SK-N-SH (cell line): ENCODE measurements around the gene UBR1. TPM values are rescaled to one million over a fixed set of nuclear protein-coding genes. Genes with fewer than 3 reads are reported as not detected.

Experiments
- CTCF ChIA-PET: fragments of 300-600, 350-600 bp; formaldehyde crosslinking; extraction: SDS; loops from one replicate; lab custom pipeline; 2021; lab: Yijun Ruan, JAX
- POLR2A ChIA-PET: fragments of 350-600 bp; sonication (Branson Sonifier 250); formaldehyde crosslinking; extraction: SDS; loops from one replicate; lab custom pipeline; 2020; ENCODE audit warnings: antibody characterized with exemption, inconsistent platforms; lab: Yijun Ruan, JAX
- DNase-seq: peaks from one replicate; pipeline ENCODE4 v3.0.0; 2012
- H2AFZ ChIP-seq: fragments of 200-600 bp; sonication (generic); 2 replicates; pipeline ENCODE4 v1.8.1; 2016; ENCODE audit warnings: antibody characterized with exemption, mild to moderate bottlenecking, low read depth
- H3F3A ChIP-seq: fragments of 200-600 bp; sonication (generic); replicated peaks from 2 replicates; pipeline ENCODE3; 2016; ENCODE audit warnings: antibody characterized with exemption, mild to moderate bottlenecking; ENCODE audit not compliant: insufficient read depth
- H3K27ac ChIP-seq, 2 experiments: fragments of 200-500 bp in 1 of 2; fragments of 200-600 bp in 1 of 2; sonication (Bioruptor generic) in 1 of 2; sonication (generic), shearing (Covaris generic) in 1 of 2; 2 replicates each; pipeline versions ENCODE4 v1.5.1 to v1.6.1; 2014 to 2016; ENCODE audit warnings: low read depth in 2 of 2, inconsistent platforms in 1 of 2, low read length in 1 of 2, mild to moderate bottlenecking in 1 of 2, mixed read lengths in 1 of 2
- H3K27me3 ChIP-seq: fragments of 200-600 bp; sonication (generic), shearing (Covaris generic); 2 replicates; pipeline ENCODE4 v1.6.1; 2016; ENCODE audit warnings: mixed run types; ENCODE audit not compliant: insufficient read depth
- H3K36me3 ChIP-seq, 2 experiments: fragments of 200-500 bp in 1 of 2; fragments of 200-600 bp in 1 of 2; sonication (Bioruptor generic) in 1 of 2; sonication (generic) in 1 of 2; replicated peaks in 1 of 2; 2 replicates each; pipeline versions ENCODE3 to v1.5.1; 2014 to 2016; ENCODE audit warnings: low read length in 1 of 2, mild to moderate bottlenecking in 1 of 2; ENCODE audit not compliant: insufficient read depth in 2 of 2, control insufficient read depth in 1 of 2
- H3K4me1 ChIP-seq, 2 experiments: fragments of 200-500 bp in 1 of 2; fragments of 200-600 bp in 1 of 2; sonication (Bioruptor generic) in 1 of 2; sonication (generic), shearing (Covaris generic) in 1 of 2; 2 replicates each; pipeline versions ENCODE4 v1.5.1 to v1.6.1; 2014 to 2016; ENCODE audit warnings: low read depth in 1 of 2, low read length in 1 of 2, mixed run types in 1 of 2; ENCODE audit not compliant: insufficient read depth in 2 of 2, control insufficient read depth in 1 of 2
- H3K4me2 ChIP-seq: fragments of 200-600 bp; sonication (generic), shearing (Covaris generic); 2 replicates; pipeline ENCODE4 v1.6.1; 2017; ENCODE audit warnings: mixed run types
- H3K4me3 ChIP-seq, 2 experiments: fragments of 200-500 bp in 1 of 2; fragments of 200-600 bp in 1 of 2; sonication (Bioruptor generic) in 1 of 2; sonication (generic), shearing (Covaris generic) in 1 of 2; 2 replicates each; pipeline versions ENCODE4 v1.5.1 to v1.8.1; 2014 to 2016; ENCODE audit warnings: low read depth in 2 of 2, inconsistent platforms in 1 of 2, low read length in 1 of 2, mild to moderate bottlenecking in 1 of 2, mixed read lengths in 1 of 2, moderate library complexity in 1 of 2
- H3K79me2 ChIP-seq: fragments of 200-600 bp; sonication (generic); 2 replicates; pipeline ENCODE4 v1.8.1; 2017; ENCODE audit warnings: mild to moderate bottlenecking; ENCODE audit not compliant: insufficient read depth
- H3K9ac ChIP-seq: fragments of 200-600 bp; sonication (generic); 2 replicates; pipeline ENCODE4 v1.6.1; 2017; ENCODE audit warnings: mixed run types
- H3K9me2 ChIP-seq: fragments of 200-600 bp; sonication (generic); 2 replicates; pipeline ENCODE4 v1.6.1; 2017; ENCODE audit warnings: mixed run types
- H3K9me3 ChIP-seq: fragments of 200-600 bp; sonication (generic); 2 replicates; pipeline ENCODE4 v1.6.1; 2017; ENCODE audit warnings: mixed run types, mild to moderate bottlenecking, moderate library complexity
- H4K20me1 ChIP-seq: fragments of 200-600 bp; sonication (generic); 2 replicates; pipeline ENCODE4 v1.6.1; 2017; ENCODE audit warnings: mild to moderate bottlenecking, mixed run types; ENCODE audit not compliant: insufficient read depth
- FOSL2 ChIP-seq: IDR thresholded peaks from 2 replicates; pipeline ENCODE4 v1.4.0; 2012; ENCODE audit warnings: low read depth, mild to moderate bottlenecking, moderate library complexity, borderline replicate concordance
- PBX3 ChIP-seq: IDR thresholded peaks from 2 replicates; pipeline ENCODE4; 2012
- SMC3 ChIP-seq: IDR thresholded peaks from 2 replicates; pipeline ENCODE4 v1.6.1; 2012; ENCODE audit warnings: low read depth, low read length, improper control_type of control experiment
- USF1 ChIP-seq: IDR thresholded peaks from 2 replicates; pipeline ENCODE4 v1.4.0; 2012; ENCODE audit warnings: low read depth, borderline replicate concordance
- WGBS: methylation state at CpG from one replicate; pipeline ENCODE4 v1.1.6; 2017; ENCODE audit warnings: low lambda C conversion rate; 5-methylcytosine and 5-hydroxymethylcytosine counted together
- polyA plus RNA-seq, 3 experiments: library from polyadenylated mRNA; depleted of rRNA; stranded (reverse); fragments of >200 nt; gene quantifications; 2 replicates each; pipeline ENCODE4 v1.2.3, GENCODE V29; 2012

UBR1 gene
- polyA plus RNA-seq, 1 of the 3 experiments (the other 2 are of a cell fraction), result 3.7 TPM

- TF ChIP-seq USF1 (no peak), SMC3 (no peak)
Observed at GRCh38 chr15:42914728-42915497, 190.9 kb downstream of the UBR1 start (continued).

- Histone ChIP-seq H3K4me3 (no peak overlapping the region), H3K27me3 (no peaks in the 10 kb centered on the region), H3K4me1 (no peaks in the 10 kb centered on the region), H3K9ac (no peak overlapping the region), H2AFZ (no peak overlapping the region), H3F3A (peaks cover 7% of the 10 kb centered on the region), H3K4me2 (no peak overlapping the region), H3K36me3 (no peaks in the 10 kb centered on the region), H3K79me2 (peaks cover 78% of the 10 kb centered on the region), H3K27ac (no peak overlapping the region), H3K9me3 (no peaks in the 10 kb centered on the region), H4K20me1 (no peaks in the 10 kb centered on the region), H3K9me2 (no peaks in the 10 kb centered on the region)
- 83% methylated on average over 5 of the region's 5 CpGs for WGBS
- ChIA-PET POLR2A (no interaction called here), CTCF (no interaction called here)
- 0 out of 2 replicates have a peak, but pooled peaks have one; percentile 8 for TF ChIP-seq USF1
- no peak for TF ChIP-seq PBX3
- no peak for DNase-seq
Observed at GRCh38 chr15:42911058-42911592, 194.7 kb downstream of the UBR1 start.

- Histone ChIP-seq H3K36me3 (no peaks in the 10 kb centered on the region), H3K9me3 (no peaks in the 10 kb centered on the region), H3K79me2 (peaks cover 75% of the 10 kb centered on the region), H3K27ac (no peak overlapping the region), H3K4me3 (no peak overlapping the region), H2AFZ (no peak overlapping the region), H3K4me2 (no peak overlapping the region), H3K27me3 (no peaks in the 10 kb centered on the region), H3K4me1 (no peaks in the 10 kb centered on the region), H3K9ac (no peak overlapping the region), H3K9me2 (no peaks in the 10 kb centered on the region), H4K20me1 (no peaks in the 10 kb centered on the region), H3F3A (peaks cover 4% of the 10 kb centered on the region)
- POLR2A ChIA-PET, result no interaction called here
- 65% methylated on average over 2 of the region's 2 CpGs for WGBS
- no peak for TF ChIP-seq FOSL2
- CTCF ChIA-PET, result interaction anchor here (1.3 kb wide), 1 partner anchor 21 kb away, joined by 3 read pairs; no protein-coding TSS in a partner anchor
- DNase-seq, result no peak
Observed at GRCh38 chr15:42908538-42908937, 197.3 kb downstream of the UBR1 start.
